Measurements from ENCODE around the gene ZBTB21.
"Not testable (repeated sequence)": the region's sequence is repeated elsewhere in the genome, so short reads cannot be mapped to it uniquely, and the experiment has no call there.

Gene ZBTB21

DNA sequence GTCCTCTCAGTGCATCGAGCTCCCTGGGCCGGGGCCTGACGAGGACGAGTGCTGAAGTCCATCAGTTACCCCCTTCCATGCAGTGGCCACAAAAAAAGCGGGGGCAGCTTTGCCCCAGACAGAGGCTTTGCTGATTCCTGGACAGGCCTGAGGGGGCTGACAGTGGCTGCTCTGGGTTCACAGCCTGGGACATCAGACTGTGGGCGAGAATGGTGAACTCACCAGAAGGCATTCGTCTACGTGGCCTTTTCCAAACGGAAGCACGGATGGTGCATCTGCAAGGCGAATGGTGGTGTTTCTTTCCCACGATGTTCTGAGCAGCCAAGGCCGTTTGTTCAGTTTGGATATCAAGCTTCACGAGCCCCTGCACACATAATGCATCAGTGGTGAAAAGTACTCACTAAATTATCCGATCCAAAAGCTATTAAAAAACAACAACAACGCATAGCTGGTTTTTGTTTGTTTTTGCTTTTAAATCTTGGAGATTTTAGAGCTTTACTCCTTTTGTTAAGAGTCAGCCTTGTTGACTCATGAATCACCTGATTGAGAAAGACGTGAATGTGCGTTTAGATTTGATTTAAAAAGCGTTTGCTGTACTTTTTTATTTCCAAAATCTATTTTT lies 6.3 kb upstream of the ZBTB21 start:
- no peak for DNase-seq

DNA sequence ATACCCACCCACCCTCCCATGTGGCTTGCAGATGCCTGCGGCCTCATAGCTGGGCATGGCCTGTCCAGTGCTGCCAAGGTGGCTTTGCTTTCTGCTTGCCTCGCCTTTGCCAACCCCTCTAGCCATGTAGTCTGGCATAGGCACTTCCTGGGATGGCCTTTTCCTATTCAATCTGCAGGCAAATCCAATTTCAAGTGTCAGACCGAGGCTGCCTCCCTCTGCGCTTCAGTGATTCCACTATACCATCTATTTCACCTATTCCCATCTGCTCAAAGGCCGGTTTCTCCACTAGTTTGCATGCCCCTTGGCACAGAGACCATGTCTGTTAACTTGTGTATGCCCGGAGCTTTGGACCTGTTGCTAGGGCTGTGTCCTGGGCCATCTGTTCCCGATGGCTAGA lies 3.8 kb upstream of the ZBTB21 start:
- DNase-seq: no peak

DNA sequence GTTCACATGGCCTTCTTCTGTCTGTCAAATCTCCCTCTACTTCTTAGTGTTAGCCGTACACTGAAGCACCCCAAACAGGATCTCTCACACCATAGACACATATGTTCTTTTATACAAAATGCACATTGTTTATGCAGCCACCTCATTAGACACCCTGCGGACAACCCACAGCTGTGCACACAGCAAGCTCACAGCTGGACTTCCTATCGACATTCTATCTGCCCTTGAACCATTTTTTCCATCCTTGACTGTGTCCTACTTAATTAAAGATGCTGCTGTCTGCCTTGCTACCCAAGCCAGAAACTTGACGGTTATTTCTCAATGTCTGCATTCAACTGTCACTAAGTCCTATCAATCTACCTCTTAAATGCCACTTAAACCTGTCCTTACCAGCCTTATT lies 3.2 kb upstream of the ZBTB21 start:
- peak; percentile 47 for DNase-seq

DNA sequence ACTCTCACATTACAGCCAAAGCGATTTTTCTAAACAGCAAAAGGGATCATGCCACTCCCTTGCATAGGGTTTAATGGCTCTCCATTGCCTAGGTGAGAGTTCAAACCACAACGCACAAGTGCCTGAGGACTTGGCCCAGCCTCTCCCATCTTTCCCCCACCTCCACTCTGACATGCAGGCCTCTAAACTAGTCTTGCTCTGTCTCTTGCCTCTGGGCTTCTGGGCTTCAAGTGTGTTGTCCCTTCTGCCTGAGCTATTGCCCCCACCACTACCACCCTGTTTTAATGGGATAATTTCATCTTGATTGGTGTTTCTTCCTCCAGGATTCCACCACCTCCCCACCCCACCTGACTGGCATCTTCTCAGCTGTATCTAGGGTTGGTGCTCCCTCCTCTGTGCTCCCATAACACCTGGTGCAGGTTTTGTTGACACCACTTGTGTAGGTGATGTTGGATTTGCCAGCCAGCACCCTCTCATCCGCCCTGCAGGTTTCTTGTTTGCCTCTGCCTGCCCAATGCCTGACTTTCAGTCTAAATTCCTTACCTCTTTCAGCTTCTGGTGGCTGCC lies 2.7 kb upstream of the ZBTB21 start:
- DNase-seq: peak; percentile 60

DNA sequence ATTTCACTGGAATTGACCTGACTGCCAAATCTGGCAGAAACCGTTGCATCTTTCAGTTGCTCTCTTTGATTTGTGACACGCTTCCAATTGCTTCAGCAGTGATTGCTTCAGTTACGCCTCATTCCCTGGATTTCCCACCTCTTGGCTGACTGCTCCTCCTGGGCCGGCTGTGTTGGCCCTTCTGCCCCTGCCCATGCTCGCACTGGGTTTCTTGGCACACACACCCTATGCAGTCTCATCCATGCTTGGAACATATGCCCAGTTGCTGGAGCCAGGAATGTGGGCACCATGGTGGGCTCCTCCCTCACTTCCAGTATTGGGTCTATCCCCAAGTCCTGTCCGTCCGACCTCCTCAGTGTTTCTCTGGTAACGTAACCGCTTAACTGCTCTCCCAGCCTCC lies 2.2 kb upstream of the ZBTB21 start:
- no peak for DNase-seq

DNA sequence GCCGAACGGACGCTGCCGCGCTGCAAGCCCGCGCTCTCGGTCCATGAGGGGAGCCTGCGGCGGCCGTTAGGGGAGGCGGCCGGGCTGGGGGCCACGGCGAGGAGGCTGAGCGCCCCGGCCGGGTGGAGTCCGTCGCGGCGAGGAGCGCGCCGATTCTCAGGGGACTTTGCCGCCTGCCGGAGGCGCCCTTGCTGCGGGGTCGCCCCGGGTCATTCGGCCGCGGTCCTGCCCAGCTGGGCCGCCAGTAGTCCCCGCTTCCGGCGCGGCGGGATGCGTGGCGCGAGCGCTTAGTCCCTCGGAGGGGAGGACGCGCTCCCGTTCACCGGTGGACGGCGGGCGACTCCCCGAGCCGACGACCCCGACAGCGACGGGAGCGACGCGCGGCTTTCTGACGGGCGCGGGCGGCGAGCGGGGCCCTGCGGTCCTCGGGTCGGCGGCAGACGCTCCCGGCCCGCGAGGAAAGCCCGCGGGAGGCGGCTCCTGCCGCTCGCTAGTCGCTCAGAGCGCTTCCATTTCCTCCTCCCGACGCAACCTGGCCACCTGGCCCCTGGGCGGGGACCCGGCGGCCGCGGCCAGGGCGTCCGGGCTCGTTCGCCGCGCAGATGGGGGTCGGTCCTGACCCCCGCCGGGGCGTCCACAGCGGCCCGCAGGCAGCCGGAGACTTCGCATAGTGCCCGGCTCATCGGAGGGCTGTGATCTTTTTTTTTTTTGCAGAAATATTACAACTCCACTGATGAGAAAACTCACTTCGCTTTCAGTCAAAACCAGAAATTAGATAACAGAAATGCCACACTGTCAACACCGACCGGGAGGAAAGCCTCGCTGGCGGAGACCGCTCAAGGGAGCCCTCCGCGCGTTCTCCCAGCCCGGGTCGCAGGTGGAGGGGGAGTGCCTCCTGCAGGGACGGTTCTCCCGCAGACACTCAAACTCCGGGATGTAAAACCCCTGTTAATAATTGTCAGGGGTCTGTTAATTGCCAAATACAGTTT lies 641 bp upstream of the ZBTB21 start:
- DNase-seq: no peak

DNA sequence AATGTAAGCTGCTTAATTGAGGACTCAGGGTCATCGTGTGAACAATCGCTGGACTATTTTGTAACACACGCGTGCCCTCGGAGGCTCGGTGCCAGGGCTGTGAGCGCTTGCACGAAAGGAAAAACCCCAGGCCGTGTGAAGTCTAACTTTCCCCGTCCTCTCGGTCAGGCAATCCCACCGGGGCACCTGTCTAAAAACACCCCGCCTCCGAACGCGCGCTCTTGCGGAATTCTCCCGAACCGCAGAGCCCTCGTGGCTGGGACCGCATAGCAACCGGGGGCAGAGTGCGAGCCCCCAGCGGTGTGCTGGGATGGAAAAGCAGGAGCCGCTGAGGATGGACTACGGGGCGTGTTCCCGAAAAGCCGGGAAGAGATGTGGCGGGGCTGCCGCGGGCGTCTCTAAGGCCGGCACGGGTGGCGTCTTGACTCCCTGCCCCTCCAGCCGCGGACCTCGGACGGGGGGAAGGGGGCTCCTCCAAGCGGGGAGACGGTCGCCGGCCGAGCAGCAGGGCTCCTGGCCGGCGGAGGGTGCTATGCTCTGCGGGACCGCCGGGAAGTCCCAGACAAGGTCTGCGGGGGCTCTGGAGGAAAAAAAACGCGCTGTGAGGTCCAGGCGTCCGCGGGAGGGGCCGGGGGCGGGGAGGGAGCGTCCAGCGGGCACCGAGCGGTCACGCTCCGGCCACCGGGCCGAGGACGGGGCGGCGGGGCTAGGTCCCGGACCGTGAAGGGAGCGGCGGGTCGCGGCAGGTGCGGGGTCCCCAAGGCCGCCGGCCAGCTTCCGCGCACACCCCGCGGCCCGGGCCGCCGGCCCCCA lies 936 bp downstream of the ZBTB21 start:
- no peak for DNase-seq

DNA sequence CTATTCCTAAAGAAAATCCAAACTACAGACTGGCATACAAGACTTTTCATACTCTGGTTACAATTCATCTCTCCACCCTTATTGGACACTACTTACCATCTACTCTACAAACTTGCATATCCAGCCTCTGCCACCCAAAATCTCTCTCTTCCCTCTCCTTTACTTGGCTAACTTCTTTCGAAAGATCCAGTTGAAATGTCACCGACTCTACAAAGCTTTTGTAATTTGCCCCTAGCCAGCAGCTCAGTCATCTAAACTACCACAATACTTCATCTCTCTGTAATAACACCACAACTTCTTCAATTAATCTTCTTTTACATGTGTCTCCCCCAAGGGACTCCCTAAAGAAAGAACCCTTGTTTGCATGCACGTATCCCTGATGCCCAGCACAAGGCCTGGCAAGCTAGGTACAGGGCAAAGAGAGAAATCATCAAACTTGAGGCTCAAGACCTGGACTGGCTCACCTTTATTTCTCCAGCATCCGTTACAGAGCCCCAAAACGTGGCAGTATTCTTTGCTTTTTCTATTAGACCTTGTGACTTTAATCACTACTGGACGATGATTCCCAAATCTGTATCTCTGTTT lies 2.7 kb downstream of the ZBTB21 start:
- DNase-seq: no peak

DNA sequence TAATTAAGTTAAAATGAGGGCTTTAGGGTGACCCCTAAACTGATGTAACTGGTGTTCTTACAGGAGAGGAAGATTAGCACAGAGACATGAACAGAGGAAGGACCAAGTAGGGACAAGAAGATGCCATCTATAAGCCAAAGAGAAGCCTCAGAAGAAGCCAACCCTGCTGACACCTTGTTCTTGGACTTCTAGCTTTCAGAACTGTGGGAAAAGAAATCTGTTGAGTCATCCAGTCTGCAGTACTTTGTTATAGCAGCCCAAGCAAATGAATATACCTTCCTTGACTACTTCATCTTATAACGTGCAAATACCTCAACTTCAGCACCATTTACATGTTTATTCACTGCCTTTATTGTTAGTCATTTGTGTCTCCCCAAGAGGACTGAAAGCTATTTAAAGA lies 3.4 kb downstream of the ZBTB21 start:
- DNase-seq: no peak

DNA sequence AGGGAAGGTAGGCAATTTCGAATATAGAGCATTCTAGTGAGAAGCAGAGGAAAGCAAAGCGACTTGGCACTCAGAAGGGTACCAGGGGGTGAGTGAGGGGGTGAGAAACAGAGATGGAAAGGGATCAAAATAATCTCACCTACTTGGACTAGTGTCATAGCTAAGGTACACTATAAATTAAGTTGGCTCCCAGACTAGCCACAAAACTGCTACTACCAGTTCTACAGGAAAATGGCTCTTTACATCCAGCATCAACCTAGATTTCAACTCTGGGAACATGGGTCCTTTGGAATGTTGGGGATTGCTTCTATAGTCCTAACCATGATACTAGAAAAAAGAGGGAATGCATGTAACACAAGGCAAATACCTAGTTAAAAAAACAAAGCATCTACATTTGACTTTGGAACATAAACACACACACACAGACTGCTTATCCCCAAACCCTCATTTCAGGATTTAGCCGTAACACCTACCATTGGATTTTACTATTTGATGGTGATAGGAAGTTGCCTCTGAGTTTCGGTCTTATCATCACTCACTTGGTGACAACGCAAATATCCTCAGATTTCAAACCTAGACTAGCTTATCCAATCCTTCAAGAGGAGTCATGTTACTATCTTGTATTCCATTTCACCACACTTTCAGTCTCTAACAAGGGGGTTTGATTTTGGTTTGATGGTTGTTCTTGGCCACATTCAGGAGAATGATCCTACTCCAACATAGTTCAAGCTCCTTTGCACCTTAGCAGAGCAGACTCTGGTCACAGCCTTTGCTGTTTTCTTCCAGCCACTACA lies 5.6 kb downstream of the ZBTB21 start:
- DNase-seq: no peak

DNA sequence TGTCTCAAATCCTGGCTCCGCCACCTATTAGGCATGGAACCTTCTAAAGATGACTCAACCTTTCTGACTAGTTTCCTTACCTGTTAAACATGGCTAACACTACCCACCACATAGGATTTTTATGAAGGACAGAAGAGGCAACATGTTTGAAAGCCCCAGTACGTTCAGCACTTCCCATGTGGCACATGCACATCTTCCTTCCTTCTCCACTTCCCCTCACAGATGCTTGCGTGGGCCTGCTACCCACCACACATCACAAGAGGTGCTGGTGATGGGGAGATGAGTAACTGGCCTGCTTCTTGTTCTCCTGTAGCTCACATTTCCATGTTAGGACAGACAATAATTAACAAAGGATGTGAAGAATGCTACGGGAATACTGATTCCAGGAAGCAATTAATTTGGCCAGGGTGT lies 7.1 kb downstream of the ZBTB21 start:
- no peak for DNase-seq

DNA sequence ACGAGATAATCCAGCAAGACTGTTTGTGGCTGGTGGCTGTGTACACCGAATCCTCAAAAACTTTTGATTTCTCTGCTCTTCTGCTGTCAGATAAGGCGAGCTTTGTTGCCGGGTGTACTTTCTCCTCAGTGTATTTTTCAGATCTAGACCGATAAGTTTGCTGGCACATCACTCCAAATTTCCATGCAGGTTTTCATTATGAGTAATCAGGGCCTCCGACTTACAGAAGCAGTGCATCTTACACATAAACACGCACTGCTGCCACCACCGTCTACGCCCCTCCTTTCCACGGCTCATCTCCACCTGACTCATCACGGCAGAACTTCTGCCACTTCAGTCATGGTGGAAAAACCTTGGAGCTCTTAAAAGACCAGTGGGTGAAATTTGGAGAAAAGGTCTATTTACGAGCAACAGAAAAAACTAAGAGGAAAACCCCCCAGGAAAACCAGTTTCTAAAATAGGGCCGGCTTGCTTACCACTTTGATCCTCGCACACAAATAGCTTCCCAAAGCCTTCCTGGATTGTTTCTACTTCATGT lies 7.7 kb downstream of the ZBTB21 start:
- no peak for DNase-seq

DNA sequence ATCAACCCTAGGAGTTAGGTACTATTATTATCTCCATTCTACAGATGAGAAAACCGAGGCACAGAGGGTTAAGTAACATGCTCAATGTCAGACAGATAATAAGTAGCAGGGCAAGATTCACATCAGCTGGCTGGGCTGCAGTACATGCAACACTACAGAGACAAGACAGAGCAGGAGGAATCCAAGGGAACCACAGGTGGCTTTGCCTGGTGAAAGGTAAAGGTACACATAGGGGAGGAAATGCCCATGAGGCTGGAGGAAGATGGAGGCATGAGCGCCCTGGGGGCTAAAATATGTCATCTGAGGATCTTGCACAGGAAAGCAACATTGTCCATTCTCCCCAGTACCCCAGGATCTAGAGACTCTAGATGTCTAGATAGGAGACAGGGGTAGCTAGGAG lies 8.4 kb downstream of the ZBTB21 start:
- no peak for DNase-seq

DNA sequence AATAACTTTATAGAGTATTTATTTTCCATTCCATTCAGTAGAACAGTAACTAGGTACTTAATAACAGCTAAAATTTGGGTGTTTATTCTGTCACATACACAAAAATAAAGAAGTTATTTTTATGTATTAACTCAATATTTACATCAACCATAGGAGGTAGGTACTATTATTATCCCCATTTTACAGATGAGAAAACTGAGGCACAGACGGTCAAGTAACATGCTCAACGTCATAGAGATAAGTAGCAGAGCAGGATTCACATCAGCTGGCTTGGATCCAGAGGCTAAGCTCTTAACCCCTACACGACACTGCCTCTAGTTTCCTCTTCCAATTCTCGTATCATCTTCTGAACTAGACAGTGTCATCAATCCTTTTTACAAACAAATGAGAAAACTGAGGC lies 9.3 kb downstream of the ZBTB21 start:
- no peak for DNase-seq

DNA sequence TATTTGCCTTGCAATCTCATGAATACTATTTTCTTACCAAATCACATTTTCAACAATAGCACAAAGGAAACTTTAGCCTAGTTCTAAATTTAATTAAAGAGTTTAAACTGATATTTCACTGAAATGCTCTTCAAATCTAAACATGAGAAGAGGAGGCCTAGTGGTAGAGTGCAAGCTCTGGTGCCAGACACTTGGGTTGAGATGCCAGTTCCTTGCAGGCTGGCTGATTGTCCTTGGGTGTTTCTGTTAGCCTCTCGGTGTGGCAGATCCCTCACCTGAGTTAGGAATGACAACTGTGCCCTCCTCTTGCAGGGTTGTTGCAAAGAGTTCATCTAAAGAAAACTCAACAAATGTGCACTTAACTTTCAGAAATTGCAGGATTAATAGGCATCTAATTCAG lies 12.5 kb downstream of the ZBTB21 start:
- DNase-seq: no peak

DNA sequence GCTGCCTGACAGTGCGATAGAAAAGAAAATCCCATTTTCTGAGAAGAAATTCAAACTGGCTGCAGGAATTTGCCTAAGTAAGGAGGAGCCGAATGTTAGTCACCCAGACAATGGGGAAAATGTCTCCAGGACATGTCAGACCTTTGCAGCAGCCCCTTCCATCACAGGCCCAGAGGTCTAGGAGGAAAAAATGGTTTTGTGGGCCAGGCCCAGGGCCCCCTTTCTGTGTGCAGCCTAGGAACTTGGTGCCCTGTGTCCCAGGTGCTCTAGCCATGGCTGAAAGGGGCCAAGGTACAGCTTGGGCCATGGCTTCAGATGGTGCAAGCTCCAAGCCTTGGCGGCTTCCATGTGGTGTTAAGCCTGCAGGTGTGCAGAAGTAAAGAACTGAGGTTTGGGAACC lies 14.6 kb downstream of the ZBTB21 start:
- DNase-seq: no peak

DNA sequence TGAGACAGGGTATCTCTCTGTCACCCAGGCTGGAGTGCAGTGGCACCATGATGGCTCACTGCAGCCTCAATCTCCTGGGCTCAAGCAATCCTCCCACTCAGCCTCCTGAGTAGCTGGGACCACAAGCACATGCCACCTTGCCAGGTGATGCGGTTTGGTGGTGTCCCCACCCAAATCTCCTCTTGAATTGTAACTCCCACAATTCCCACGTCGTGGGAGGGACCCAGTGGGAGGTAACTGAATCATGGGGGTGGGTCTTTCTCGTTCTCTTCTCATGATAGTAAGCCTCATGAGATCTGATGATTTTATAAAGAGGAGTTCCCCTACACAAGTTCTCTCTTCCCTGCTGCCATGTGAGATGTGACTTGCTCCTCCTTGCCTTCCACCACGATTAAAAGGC lies 15.5 kb downstream of the ZBTB21 start:
- DNase-seq: not testable (repeated sequence)

DNA sequence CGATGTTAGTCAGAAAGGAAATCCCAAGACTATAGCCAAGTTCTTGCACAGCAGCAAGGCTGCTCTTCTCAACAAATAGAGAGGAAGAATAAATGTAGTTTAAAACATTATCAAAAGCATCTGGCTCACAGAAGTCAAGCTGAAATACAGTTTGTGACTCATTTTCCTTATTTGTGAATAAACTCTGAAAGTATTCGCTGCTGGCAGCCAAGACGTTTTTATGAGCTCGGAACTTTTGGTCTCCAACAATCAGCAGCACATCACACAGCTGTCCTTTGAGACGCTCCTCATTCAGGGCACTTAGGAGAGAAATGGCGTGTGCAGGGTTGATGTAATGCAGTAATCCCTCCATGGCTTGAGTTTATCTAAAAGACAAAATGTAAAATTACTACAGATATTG lies 16.4 kb downstream of the ZBTB21 start:
- no peak for DNase-seq

DNA sequence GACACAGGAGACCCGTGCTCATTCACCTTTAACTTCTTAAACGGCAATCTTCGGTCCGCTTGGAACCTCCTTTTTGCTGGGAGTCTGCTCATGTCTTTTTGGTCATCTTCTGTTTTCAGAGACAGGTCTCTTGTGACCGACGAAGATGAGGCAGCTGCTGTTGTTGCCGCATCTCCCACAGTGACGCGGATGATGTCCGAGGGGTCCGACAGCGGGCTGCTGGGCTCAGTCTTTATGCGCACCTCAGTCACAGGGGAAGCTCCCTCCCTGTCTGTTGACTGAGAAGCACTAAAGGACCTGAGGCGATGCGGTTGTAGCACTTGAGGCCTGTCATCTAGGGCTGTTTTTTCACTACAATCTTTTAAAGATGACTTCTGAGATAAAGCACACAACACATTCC lies 17.6 kb downstream of the ZBTB21 start:
- no peak for DNase-seq

DNA sequence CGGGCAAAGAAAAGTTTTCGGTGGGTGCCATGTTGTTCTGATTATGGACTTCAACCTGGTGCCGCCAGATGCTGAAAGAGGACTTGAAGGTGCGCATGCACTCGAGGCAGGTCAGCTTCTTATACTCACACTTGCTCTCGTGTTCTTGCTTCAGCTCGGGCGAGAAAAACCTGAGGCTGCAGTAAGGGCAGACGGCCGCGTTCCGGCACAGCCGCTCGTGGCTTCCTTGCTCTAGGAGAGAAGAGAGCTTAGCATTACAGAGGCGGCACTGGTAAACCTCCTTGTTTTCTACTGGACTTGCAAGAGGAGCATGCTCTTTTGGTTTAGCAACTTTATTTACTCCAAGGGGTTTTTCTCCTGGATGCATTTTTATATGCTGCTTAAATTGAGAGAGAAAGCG lies 18.5 kb downstream of the ZBTB21 start:
- DNase-seq: no peak

DNA sequence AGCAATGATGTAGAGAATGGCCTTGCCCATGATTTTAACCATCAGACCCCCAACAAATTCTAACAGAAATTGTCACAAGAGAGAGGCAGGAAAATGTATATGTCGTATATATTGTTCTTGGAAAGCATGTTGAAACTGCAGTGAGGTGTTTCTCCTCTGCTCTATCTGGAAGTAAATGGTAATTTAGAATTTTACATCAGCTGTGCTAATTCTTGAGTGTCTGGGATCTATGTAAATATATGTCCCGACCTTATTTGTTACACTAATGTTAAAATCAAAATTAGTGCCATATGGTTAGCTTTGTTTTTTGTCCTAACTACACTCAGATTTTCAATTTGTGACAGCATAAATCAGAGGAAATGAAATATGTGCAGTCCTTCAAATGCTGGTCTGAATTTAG lies 20.5 kb downstream of the ZBTB21 start:
- DNase-seq: no peak

DNA sequence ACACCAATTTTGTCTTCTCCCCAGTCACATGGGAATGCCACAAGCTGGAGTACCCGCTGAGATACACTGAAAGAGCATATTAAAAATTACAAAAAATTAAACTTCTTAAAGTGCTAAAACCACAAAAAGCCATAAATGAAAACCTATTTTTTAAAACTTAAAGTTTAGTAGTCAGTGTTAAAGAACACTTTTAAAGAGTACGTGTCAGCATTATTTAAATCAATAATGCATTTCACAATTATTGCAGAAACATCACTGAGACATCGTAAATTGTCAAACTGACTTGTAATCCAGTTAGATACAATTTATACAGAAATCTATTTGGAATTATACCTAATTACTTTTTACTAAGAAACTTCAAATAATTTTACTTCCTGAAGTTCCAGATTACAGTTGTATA lies 22.9 kb downstream of the ZBTB21 start:
- DNase-seq: no peak
